HG03135 (cell line): ENCODE results near the gene MMRN2.
"Not testable (repeated sequence)": the region's sequence is repeated elsewhere in the genome, so short reads cannot be mapped to it uniquely, and the experiment has no call there.

Source experiments
- ATAC-seq: cut with Tn5 transposase; IDR thresholded peaks from one replicate; pipeline ENCODE4 v1.9.1; 2021; ENCODE audit warnings: mild to moderate bottlenecking, moderate library complexity; ENCODE audit not compliant: unreplicated experiment

MMRN2 gene

GRCh38 chr10:86941426-86941825 lies 16.0 kb downstream of the MMRN2 start:
- ATAC-seq: no peak

GRCh38 chr10:86940677-86941076 lies 16.7 kb downstream of the MMRN2 start:
- ATAC-seq: no peak

- not testable (repeated sequence) for ATAC-seq
These were observed 17.3 kb downstream of the MMRN2 start for GRCh38 chr10:86940076-86940475.

GRCh38 chr10:86938260-86938659 lies 19.2 kb downstream of the MMRN2 start:
- no peak for ATAC-seq

GRCh38 chr10:86937502-86938154 lies 19.8 kb downstream of the MMRN2 start:
- no peak for ATAC-seq

GRCh38 chr10:86936661-86937501 lies 20.5 kb downstream of the MMRN2 start:
- ATAC-seq: no peak

- ATAC-seq: not testable (repeated sequence)
These were observed 23.2 kb downstream of the MMRN2 start for GRCh38 chr10:86934162-86934711.

GRCh38 chr10:86932674-86933073 lies 24.7 kb downstream of the MMRN2 start:
- no peak for ATAC-seq

- no peak for ATAC-seq
These were observed 25.5 kb downstream of the MMRN2 start for GRCh38 chr10:86931872-86932271.

- ATAC-seq: no peak
These were observed 27.7 kb downstream of the MMRN2 start for GRCh38 chr10:86929468-86930380.

GRCh38 chr10:86922553-86922961 lies 34.9 kb downstream of the MMRN2 start:
- ATAC-seq: no peak

GRCh38 chr10:86918022-86918471 lies 39.4 kb downstream of the MMRN2 start:
- no peak for ATAC-seq

- no peak for ATAC-seq
These were observed 42.7 kb downstream of the MMRN2 start for GRCh38 chr10:86914734-86915133.

GRCh38 chr10:86905429-86905828 lies 52.0 kb downstream of the MMRN2 start:
- ATAC-seq: no peak

GRCh38 chr10:86904600-86904999 lies 52.8 kb downstream of the MMRN2 start:
- ATAC-seq: no peak

- ATAC-seq: no peak
These were observed 56.5 kb downstream of the MMRN2 start for GRCh38 chr10:86900955-86901354.

GRCh38 chr10:86899670-86900276 lies 57.6 kb downstream of the MMRN2 start:
- ATAC-seq: no peak

GRCh38 chr10:86899132-86899531 lies 58.3 kb downstream of the MMRN2 start:
- no peak for ATAC-seq

GRCh38 chr10:86898511-86898910 lies 58.9 kb downstream of the MMRN2 start:
- ATAC-seq: no peak

GRCh38 chr10:86889997-86890396 lies 67.4 kb downstream of the MMRN2 start:
- ATAC-seq: no peak
